ENCODE data around the gene GABBR2. TPM values are rescaled to one million over a fixed set of nuclear protein-coding genes. Genes with fewer than 3 reads are reported as not detected.

GABBR2 gene
- total RNA-seq, 3 donors from 2014 or later = not detected

- Histone ChIP-seq H3K36me3 (no peaks in the 10 kb centered on the region), H3K9me3 (no peaks in the 10 kb centered on the region), H3K4me3 (no peak overlapping the region), H3K27ac (no peak overlapping the region), H3K4me1 (no peaks in the 10 kb centered on the region), H3K27me3 (no peaks in the 10 kb centered on the region)
- intact Hi-C loops (cut with DNase I; ENCODE audit: low total_unique reads) = no loop called here
- TF ChIP-seq CTCF (IDR thresholded peaks at IDR 0.05) (no peak), POLR2AphosphoS5 (IDR thresholded peaks at IDR 0.05) (no peak)
- no peak for DNase-seq (ENCODE audit: low spot score in 2 of 2)
Measured at GRCh38 chr9:98558575-98558974, 150.2 kb downstream of the GABBR2 start.

GRCh38 chr9:98556511-98556910, 152.2 kb downstream of the GABBR2 start:
- no peaks in the 10 kb centered on the region for H3K27me3 ChIP-seq
- no peak for TF ChIP-seq CTCF (IDR thresholded peaks at IDR 0.05)
- TF ChIP-seq POLR2A (IDR thresholded peaks at IDR 0.05) = no peak
- intact Hi-C loops (cut with DNase I; ENCODE audit: low total_unique reads) = no loop called here
- no peak for DNase-seq (ENCODE audit: low spot score in 2 of 2)
- no peaks in the 10 kb centered on the region for H3K9me3 ChIP-seq
- H3K36me3 ChIP-seq = no peaks in the 10 kb centered on the region
- H3K4me3 ChIP-seq = no peak overlapping the region
- no peak overlapping the region for H3K27ac ChIP-seq
- no peaks in the 10 kb centered on the region for H3K4me1 ChIP-seq

DNA sequence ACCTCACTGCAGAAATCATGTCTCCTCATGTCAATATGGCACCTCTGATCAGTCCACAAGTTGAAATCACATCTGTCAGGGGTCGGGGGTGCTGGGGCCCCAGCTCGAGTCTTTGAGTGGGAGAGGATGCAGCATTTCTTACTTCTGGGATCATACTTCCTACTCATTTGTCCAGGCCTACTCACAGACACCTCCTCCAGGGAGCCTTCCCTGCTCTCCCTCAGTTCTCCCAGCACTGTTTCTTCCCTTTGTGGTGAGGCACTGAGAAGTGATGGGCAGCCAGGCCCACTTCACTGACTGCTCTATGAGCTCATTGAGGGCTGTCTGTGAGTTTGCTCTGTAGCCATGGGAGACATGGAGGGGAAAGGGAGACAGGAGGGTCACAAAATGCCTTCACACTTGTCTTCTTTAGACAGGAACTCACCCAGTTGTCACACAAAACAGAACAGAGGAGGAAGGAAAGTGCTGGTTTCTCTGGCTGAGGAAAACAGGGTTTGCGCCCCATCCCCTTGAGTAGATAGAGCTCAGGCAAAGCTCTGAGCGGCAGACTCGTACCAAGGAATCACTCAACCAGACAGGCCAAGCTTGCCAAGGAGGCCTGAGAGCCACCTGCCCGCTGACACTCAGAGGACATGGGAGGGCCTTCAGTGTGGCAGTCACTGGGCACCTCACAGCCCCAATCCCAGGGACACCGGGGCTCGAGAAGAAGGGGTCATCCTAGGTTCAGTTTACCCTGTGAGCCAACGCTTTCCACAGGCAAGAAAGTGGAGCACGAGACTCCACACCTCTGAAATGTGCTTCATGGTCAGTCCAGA, 152.9 kb downstream of the GABBR2 start:
- Histone ChIP-seq H3K4me3 (no peak overlapping the region), H3K36me3 (no peaks in the 10 kb centered on the region), H3K9me3 (no peaks in the 10 kb centered on the region), H3K27me3 (no peaks in the 10 kb centered on the region), H3K27ac (no peak overlapping the region), H3K4me1 (no peaks in the 10 kb centered on the region)
- no peak for TF ChIP-seq POLR2A (IDR thresholded peaks at IDR 0.05)
- TF ChIP-seq CTCF (IDR thresholded peaks at IDR 0.05) = no peak
- TF ChIP-seq POLR2AphosphoS5 (IDR thresholded peaks at IDR 0.05) = no peak
- no peak for DNase-seq (ENCODE audit: low spot score in 2 of 2)
- intact Hi-C loops (cut with DNase I; ENCODE audit: low total_unique reads) = no loop called here

DNA sequence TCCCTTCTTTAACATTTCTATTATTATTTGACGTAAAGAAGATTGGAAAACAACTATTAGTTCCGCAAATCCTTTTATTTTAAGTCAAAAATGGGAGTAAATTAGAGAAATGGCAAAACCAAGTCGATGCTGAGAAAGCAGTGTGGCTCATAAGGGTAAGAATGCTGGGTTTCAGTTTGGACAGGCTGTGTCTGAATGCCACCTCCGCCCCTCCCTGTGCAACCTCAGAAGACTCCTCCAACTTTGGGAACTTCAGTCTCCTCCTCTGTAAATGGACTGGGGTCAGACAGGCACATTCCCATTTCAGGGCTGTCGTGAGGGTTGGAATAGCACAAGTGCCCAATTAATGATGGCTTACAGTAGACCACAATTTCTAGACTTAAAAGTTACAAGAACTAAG, 154.0 kb downstream of the GABBR2 start:
- no peak overlapping the region for H3K27ac ChIP-seq
- no peak for TF ChIP-seq POLR2AphosphoS5 (IDR thresholded peaks at IDR 0.05)
- TF ChIP-seq CTCF (IDR thresholded peaks at IDR 0.05) = no peak
- TF ChIP-seq POLR2A (IDR thresholded peaks at IDR 0.05) = no peak
- no peaks in the 10 kb centered on the region for H3K27me3 ChIP-seq
- no peaks in the 10 kb centered on the region for H3K36me3 ChIP-seq
- H3K9me3 ChIP-seq = no peaks in the 10 kb centered on the region
- no peaks in the 10 kb centered on the region for H3K4me1 ChIP-seq
- H3K4me3 ChIP-seq = no peak overlapping the region
- intact Hi-C loops (cut with DNase I; ENCODE audit: low total_unique reads) = no loop called here
- DNase-seq (ENCODE audit: low spot score in 2 of 2) = no peak

DNA sequence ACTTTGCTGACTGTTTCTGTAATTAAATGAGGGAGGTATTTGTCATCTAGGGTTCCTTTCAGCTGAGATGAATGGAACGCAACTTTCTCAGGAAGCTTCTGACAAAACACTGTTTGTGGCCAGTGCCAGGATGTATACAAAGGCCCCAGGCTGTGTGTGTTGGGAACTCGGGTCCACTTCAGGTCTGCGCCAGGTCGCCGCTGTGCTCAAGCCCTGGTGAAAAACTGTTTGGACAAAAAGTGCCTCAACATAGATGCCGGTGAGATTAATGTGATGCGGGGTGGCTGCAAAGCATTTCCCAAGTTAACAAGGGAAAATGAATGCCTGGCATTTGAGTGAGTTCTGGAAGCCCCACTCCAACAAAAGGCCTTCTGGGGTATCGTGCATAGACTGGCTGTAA, 156.4 kb downstream of the GABBR2 start:
- intact Hi-C loops (cut with DNase I; ENCODE audit: low total_unique reads) = no loop called here
- Histone ChIP-seq H3K27ac (no peak overlapping the region), H3K9me3 (no peaks in the 10 kb centered on the region), H3K4me3 (no peak overlapping the region), H3K36me3 (no peaks in the 10 kb centered on the region), H3K27me3 (no peaks in the 10 kb centered on the region), H3K4me1 (no peaks in the 10 kb centered on the region)
- no peak for TF ChIP-seq CTCF (IDR thresholded peaks at IDR 0.05)
- no peak for TF ChIP-seq POLR2A (IDR thresholded peaks at IDR 0.05)
- no peak for TF ChIP-seq POLR2AphosphoS5 (IDR thresholded peaks at IDR 0.05)
- no peak for DNase-seq (ENCODE audit: low spot score in 2 of 2)

Data from breast epithelium (tissue), 4 donors.